ENCODE results near the gene TMEM139.

- TF ChIP-seq EZH2 (IDR thresholded peaks at IDR 0.05; ENCODE audit: borderline replicate concordance) (no peak), CTCF (IDR thresholded peaks at IDR 0.05; ENCODE audit: poor library complexity) (no peak), EZH2phosphoT487 (IDR thresholded peaks at IDR 0.05; ENCODE audit: low read depth, severe bottlenecking, unreplicated experiment) (no peak)
These were observed 37.0 kb downstream of the TMEM139 start for GRCh38 chr7:143321734-143322133.
